GM18517 (cell line): Measurements from ENCODE around the gene G6PD.
"Not testable (repeated sequence)": the region's sequence is repeated elsewhere in the genome, so short reads cannot be mapped to it uniquely, and the experiment has no call there.

Source experiments
- ATAC-seq: cut with Tn5 transposase; IDR thresholded peaks from one replicate; pipeline ENCODE4 v1.9.1; 2021; ENCODE audit warnings: mild to moderate bottlenecking, moderate library complexity; ENCODE audit not compliant: unreplicated experiment

G6PD gene

GRCh38 chrX:154515966-154516655, 30.5 kb downstream of the G6PD start, which contains the start of gene FAM3A:
Gene FAM3A, minus strand, starts transcription at chrX:154516232. Its CDS starts 460 bp downstream, at chrX:154515772.
- ATAC-seq, result peak; percentile 69

DNA sequence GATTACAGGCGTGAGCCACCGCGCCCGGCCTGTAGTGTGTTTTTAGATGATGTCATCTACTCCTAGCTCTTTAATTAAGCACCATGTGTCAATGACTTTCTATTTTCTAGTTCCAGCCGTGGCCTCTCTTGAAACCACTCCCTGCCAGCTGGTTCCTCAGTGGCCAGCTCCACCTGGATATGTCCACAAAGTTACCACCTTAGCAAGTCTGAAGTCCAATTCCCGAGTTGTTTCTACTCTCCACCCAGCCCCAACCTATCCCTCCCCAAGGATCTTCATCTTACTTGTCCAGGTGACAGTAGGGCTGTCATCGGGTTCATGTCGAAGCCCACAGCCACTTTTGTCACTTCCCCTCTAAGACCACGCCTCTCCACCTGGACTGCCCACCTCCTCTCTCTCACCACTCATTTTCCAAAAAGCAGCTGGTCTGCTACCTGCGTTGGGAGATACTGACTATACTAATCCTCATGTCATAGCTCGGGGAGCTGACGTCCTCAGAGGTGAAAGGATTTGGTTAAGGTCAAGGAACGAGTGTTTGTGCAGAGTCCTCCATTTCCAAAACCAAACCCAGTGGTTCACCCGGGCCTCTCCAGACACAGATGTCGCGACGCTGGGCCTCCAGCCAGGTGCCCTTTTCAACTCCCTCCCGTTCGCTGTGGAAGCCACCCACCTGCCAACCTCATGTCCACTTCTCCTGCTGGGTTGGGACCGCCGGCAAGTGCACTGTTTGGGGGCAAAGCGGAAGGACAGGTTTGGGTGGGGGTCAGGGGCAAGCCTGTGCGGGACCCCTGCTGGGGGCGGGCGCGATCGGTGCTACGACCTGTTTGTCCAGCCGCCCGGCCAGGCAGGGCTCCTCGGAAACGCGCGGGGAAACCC, 31.3 kb downstream of the G6PD start:
- no peak for ATAC-seq

- no peak for ATAC-seq
These were observed 32.9 kb downstream of the G6PD start for GRCh38 chrX:154513716-154514115.

DNA sequence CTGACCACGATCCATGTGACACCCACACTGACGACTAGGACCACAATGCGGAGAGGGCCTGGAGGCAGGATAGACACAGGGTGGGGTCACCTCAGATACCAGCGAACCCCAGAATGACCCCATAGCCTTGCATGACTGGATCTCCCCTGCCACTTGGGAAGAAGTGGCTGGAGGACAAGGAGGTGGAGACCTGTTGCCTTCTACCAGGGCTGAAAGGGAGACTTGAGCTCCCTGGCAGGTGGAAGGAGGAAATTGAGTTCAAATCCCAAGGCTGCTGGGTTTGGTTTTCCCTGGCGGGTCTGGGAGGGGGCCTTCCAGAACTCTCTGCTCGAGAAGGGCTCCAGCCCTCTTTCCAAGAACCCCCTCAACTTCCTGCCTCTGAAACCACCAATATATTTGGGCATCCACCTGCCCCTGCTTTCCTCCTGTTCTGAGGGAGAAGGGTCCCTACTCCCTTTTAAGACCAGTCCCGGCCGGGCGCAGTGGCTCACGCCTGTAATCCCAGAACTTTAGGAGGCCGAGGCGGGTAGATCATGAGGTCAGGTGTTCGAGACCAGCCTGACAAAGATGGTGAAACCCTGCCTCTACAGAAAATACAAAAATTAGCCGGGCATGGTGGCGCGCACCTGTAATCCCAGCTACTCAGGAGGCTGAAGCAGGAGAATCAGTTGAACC, 33.6 kb downstream of the G6PD start:
- ATAC-seq, result no peak

DNA sequence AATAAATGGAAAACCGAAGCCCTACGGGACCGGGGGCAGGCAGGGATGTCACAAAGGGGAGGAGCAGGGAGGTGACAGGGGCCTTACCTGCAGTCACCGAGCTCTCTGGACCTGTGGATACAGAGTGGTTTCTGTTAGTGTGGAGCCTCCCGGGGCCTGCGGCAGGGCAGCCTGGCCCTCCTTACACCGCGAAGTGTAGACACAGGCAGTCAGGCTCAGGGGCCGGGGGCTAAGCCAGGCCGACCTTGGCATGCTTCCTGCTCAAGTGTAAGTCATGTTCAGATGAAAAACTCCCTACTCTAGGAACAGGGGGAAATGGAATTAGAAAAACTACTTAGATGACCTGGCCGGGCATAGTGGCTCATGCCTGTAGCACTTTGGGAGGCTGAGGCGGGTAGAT, 34.9 kb downstream of the G6PD start:
- ATAC-seq, result no peak

GRCh38 chrX:154509455-154509854, 37.2 kb downstream of the G6PD start:
- no peak for ATAC-seq

DNA sequence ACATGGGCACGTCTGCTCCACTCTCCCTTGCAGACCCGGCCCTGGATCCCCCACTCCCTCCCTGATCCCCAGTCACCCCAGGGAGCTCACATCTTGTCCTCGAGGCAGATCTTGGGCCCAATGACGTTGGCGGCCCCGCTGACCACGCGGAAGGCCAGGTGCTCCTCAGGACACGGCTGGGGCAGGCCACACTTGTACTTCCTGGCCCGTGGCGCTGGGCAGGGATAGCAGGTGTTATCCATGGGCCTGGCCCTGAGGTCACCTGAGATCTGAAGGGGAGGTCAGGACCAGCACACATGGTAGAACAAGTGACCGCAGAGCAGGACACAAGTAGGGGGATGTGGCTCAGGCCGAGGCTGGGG, 38.3 kb downstream of the G6PD start:
- ATAC-seq, result no peak

DNA sequence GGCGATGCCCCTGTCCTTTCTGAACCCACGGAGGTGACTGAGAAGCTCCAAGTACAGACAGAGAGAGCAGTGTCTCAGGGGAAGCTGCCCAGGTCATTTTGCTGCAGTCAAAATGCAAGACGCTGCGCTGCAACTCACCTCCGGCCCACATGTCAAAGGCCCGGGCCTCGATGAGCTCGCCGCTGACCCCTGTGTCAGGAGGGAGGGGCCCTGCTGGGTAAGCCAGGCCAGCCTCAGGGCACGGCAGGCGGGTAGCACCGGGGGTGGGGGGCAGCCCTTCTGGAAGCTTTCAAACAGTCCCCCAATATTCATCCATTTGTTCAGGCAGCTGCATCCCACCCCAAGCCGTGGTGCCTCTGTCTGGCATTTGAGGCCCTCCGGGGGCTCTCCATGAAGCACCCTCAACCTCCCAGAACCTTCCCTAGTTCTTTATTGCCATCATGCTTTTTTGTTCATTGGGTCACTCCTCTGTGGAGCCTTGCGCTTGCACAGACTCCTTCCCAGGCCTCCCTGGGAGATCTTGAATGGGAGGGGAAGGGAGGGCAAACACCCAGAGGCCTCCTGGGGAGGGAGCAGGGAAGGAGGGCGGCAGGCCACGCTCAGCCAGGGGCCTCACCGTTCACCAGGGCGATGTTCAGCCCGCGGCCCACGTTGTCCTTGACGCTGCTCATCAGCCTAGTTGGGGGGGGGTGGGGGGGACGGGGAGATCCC, 38.8 kb downstream of the G6PD start:
- ATAC-seq, result no peak

GRCh38 chrX:154506483-154507332, 39.9 kb downstream of the G6PD start:
- ATAC-seq, result no peak

DNA sequence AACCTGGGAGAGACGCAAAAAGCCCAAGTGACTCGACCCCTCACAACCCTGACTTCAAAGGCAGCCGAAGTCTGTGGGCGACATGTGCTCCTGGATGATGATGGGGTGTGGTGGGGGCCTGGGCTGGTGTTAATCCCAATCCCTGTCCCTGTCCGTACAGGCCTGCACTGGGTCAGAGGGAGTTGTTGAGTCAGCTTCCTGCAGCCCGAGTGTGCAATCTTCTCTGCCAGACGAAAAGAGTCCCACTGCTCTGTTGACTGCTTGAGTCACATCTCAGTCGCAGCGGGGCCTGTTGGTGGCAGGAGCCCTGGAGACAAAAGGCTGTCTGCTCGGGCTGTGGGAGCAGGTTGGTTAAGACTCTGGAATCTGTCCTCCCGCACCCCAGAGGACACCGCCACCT, 40.9 kb downstream of the G6PD start:
- no peak for ATAC-seq

GRCh38 chrX:154502989-154503388, 43.7 kb downstream of the G6PD start:
- ATAC-seq, result no peak

GRCh38 chrX:154502098-154502497, 44.5 kb downstream of the G6PD start:
- no peak for ATAC-seq

GRCh38 chrX:154501423-154501822, 45.2 kb downstream of the G6PD start:
- not testable (repeated sequence) for ATAC-seq

- not testable (repeated sequence) for ATAC-seq
These were observed 50.0 kb downstream of the G6PD start for GRCh38 chrX:154496591-154497137.

- no peak for ATAC-seq
These were observed 51.1 kb downstream of the G6PD start for GRCh38 chrX:154495472-154495922.

GRCh38 chrX:154494715-154495114, 51.9 kb downstream of the G6PD start:
- no peak for ATAC-seq

GRCh38 chrX:154490414-154491083, 56.1 kb downstream of the G6PD start, which contains the start of gene SLC10A3:
Gene SLC10A3, minus strand, starts transcription at chrX:154490629. Its CDS starts 1,689 bp downstream, at chrX:154488940.
- peak; percentile 79 for ATAC-seq

GRCh38 chrX:154490021-154490413, 56.6 kb downstream of the G6PD start:
- ATAC-seq, result peak; percentile 11

DNA sequence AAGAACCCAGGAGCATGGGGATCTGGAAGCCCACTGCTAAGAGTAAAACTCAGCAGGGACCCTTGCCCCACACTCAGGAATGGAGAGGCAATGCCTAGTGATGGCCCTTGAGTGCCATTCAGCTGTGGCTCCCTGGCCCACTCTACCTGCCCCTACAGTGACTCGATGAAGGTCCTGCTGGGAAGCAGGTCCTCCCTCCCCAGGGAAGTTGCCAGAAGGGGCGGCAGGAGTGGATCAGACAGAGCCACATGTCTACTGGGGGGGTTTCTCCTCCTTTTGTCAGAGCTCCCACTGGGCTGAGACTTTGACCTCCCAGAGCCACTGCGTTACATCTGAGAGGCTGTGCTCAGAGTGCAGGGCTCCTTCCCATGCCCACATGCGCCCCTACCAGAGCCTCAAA, 57.5 kb downstream of the G6PD start:
- ATAC-seq, result no peak
